H1 (cell line): ENCODE data around the gene FAM83B.

Experiments used
- BRCA1 ChIP-seq: IDR thresholded peaks from 2 replicates; pipeline ENCODE4 v1.6.1; 2012; ENCODE audit warnings: low read depth, low read length, improper control_type of control experiment
- CHD2 ChIP-seq: IDR thresholded peaks from 2 replicates; pipeline ENCODE4 v1.6.1; 2012; ENCODE audit warnings: low read length, improper control_type of control experiment
- EZH2 ChIP-seq: fragments of 200-600 bp; sonication (generic); IDR thresholded peaks from 2 replicates; pipeline ENCODE4 v1.7.1; 2012; ENCODE audit warnings: low read depth, mild to moderate bottlenecking, moderate library complexity, low read length, inconsistent platforms; ENCODE audit not compliant: severe bottlenecking
- GABPA ChIP-seq: IDR thresholded peaks from 2 replicates; pipeline ENCODE4 v1.6.1; 2011; ENCODE audit warnings: mild to moderate bottlenecking, low read length, moderate library complexity, borderline replicate concordance; ENCODE audit not compliant: insufficient read depth
- JUND ChIP-seq: IDR thresholded peaks from 2 replicates; pipeline ENCODE4 v1.6.1; 2011; ENCODE audit warnings: mild to moderate bottlenecking, improper control_type of control experiment, low read length
- KDM1A ChIP-seq: fragments of 200-600, 300-600 bp; sonication (generic); IDR thresholded peaks from 2 replicates; pipeline ENCODE4 v1.7.1; 2016; ENCODE audit warnings: mild to moderate bottlenecking, low read length, borderline replicate concordance
- MAFK ChIP-seq: IDR thresholded peaks from 2 replicates; pipeline ENCODE4 v1.6.1; 2012; ENCODE audit warnings: low read depth, mild to moderate bottlenecking, improper control_type of control experiment, low read length
- NRF1 ChIP-seq: IDR thresholded peaks from 2 replicates; pipeline ENCODE4 v1.6.1; 2011; ENCODE audit warnings: mild to moderate bottlenecking, low read depth, low read length, improper control_type of control experiment
- POLR2A ChIP-seq, 2 experiments: IDR thresholded peaks; 1 replicate in 1 of 2; 2 replicates in 1 of 2; pipeline ENCODE4 v1.6.1; 2011; ENCODE audit warnings: low read depth in 2 of 2, low read length in 2 of 2, mild to moderate bottlenecking in 2 of 2; ENCODE audit errors: control extremely low read depth in 1 of 2
- POLR2AphosphoS5 ChIP-seq: IDR thresholded peaks from 2 replicates; pipeline ENCODE4 v1.6.1; 2011; ENCODE audit warnings: low read depth, low read length
- SIN3A ChIP-seq, 2 experiments: IDR thresholded peaks in 1 of 2; conservative IDR thresholded peaks in 1 of 2; 2 replicates each; pipeline ENCODE4 v1.6.1; 2011 to 2012; ENCODE audit warnings: low read length in 2 of 2, improper control_type of control experiment in 1 of 2, low read depth in 1 of 2, mild to moderate bottlenecking in 1 of 2
- ZNF274 ChIP-seq: IDR thresholded peaks from 2 replicates; pipeline ENCODE4 v1.7.0; 2012; ENCODE audit warnings: low read length, borderline replicate concordance; ENCODE audit errors: extremely low read depth
- TF ChIP-seq, protein P1 (sequence below), 3 experiments: IDR thresholded peaks; 1 replicate in 2 of 3; 2 replicates in 1 of 3; pipeline versions ENCODE4 v1.5.1 to v1.6.1; 2011; ENCODE audit warnings: low read length in 3 of 3, mild to moderate bottlenecking in 3 of 3, inconsistent platforms in 2 of 3, low read depth in 1 of 3, moderate library complexity in 1 of 3; ENCODE audit not compliant: insufficient read depth in 1 of 3; ENCODE audit errors: control extremely low read depth in 1 of 3
- TF ChIP-seq, protein P2 (sequence below): IDR thresholded peaks from 2 replicates; pipeline ENCODE4 v1.6.1; 2012; ENCODE audit warnings: inconsistent platforms

DNA sequence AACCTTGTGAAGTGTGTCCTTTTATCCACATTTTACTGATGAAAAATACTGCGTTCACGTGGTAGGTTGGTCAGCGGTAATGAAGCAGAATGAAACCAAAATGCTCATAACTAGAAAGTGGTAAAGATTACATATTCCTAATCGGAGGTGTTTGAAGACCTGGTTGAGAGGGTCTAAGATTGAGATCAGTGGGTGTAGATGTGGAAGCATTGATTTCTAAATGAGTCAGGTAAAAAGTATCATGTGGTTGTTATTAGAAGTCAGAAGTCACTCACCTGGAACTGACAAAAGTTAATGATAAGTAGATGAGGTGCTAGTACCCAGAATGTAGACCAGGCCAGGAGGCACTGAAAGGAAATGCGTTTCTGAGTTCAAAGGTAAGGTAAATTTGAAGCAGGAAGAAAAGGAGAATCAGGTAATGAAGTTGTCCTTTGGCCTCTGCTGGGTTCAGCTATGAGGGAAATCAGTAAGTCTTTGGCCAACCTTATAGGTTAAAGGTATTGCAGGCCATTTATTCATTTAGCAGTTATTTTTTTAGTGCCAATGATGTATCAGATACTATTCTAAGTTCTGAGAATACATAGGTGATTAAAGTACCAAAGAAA is 31.2 kb downstream of the FAM83B start:
- no peak for TF ChIP-seq BRCA1
- TF ChIP-seq POLR2AphosphoS5: no peak
- TF ChIP-seq, protein P1, sequence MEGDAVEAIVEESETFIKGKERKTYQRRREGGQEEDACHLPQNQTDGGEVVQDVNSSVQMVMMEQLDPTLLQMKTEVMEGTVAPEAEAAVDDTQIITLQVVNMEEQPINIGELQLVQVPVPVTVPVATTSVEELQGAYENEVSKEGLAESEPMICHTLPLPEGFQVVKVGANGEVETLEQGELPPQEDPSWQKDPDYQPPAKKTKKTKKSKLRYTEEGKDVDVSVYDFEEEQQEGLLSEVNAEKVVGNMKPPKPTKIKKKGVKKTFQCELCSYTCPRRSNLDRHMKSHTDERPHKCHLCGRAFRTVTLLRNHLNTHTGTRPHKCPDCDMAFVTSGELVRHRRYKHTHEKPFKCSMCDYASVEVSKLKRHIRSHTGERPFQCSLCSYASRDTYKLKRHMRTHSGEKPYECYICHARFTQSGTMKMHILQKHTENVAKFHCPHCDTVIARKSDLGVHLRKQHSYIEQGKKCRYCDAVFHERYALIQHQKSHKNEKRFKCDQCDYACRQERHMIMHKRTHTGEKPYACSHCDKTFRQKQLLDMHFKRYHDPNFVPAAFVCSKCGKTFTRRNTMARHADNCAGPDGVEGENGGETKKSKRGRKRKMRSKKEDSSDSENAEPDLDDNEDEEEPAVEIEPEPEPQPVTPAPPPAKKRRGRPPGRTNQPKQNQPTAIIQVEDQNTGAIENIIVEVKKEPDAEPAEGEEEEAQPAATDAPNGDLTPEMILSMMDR (IDR thresholded peaks at IDR 0.05; ENCODE audit: control extremely low read depth in 1 of 3, insufficient read depth in 1 of 3, low read depth in 1 of 3, low read length in 3 of 3): no peak
- TF ChIP-seq, protein P2, sequence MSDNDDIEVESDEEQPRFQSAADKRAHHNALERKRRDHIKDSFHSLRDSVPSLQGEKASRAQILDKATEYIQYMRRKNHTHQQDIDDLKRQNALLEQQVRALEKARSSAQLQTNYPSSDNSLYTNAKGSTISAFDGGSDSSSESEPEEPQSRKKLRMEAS: no peak
- TF ChIP-seq ZNF274: no peak
- no peak for TF ChIP-seq JUND
- TF ChIP-seq POLR2A (IDR thresholded peaks at IDR 0.05; ENCODE audit: control extremely low read depth in 1 of 2, low read depth in 2 of 2, low read length in 2 of 2): no peak
- no peak for TF ChIP-seq KDM1A
- TF ChIP-seq EZH2: no peak
- TF ChIP-seq CHD2: no peak
- no peak for TF ChIP-seq MAFK
- TF ChIP-seq GABPA: no peak
- no peak for TF ChIP-seq NRF1
- no peak for TF ChIP-seq SIN3A (conservative IDR thresholded peaks at IDR 0.05 in 1 of 2, IDR thresholded peaks at IDR 0.05 in 1 of 2; ENCODE audit: low read depth in 1 of 2, low read length in 2 of 2)
